GM12801 (cell line): ENCODE data around the gene PPP1CC.

Experiments
- TF ChIP-seq, protein P1 (sequence below): IDR thresholded peaks from one replicate; pipeline ENCODE4 v1.5.1; 2011; ENCODE audit warnings: control low read depth; ENCODE audit not compliant: insufficient read length; ENCODE audit errors: extremely low read depth

The PPP1CC gene

DNA sequence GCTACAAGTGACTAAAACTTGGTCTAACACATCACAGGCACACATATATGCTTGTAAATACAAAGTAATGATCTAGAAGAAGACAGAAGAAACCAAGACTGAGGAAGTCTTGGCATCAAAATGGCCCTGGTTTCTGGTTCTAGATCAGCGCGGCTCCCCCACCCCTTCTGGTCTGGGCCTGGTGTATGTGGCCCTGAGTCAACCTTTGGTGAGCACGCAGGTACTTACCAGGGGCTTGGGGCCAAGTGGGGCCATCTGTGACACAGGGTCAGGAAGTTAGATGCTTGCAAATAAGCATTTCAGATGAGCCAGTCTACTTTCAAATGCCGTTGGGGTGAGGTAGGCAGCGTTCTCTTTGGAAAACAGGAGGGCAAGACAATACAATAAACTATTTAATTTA lies 40.6 kb downstream of the PPP1CC start:
- TF ChIP-seq, protein P1, sequence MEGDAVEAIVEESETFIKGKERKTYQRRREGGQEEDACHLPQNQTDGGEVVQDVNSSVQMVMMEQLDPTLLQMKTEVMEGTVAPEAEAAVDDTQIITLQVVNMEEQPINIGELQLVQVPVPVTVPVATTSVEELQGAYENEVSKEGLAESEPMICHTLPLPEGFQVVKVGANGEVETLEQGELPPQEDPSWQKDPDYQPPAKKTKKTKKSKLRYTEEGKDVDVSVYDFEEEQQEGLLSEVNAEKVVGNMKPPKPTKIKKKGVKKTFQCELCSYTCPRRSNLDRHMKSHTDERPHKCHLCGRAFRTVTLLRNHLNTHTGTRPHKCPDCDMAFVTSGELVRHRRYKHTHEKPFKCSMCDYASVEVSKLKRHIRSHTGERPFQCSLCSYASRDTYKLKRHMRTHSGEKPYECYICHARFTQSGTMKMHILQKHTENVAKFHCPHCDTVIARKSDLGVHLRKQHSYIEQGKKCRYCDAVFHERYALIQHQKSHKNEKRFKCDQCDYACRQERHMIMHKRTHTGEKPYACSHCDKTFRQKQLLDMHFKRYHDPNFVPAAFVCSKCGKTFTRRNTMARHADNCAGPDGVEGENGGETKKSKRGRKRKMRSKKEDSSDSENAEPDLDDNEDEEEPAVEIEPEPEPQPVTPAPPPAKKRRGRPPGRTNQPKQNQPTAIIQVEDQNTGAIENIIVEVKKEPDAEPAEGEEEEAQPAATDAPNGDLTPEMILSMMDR = no peak

DNA sequence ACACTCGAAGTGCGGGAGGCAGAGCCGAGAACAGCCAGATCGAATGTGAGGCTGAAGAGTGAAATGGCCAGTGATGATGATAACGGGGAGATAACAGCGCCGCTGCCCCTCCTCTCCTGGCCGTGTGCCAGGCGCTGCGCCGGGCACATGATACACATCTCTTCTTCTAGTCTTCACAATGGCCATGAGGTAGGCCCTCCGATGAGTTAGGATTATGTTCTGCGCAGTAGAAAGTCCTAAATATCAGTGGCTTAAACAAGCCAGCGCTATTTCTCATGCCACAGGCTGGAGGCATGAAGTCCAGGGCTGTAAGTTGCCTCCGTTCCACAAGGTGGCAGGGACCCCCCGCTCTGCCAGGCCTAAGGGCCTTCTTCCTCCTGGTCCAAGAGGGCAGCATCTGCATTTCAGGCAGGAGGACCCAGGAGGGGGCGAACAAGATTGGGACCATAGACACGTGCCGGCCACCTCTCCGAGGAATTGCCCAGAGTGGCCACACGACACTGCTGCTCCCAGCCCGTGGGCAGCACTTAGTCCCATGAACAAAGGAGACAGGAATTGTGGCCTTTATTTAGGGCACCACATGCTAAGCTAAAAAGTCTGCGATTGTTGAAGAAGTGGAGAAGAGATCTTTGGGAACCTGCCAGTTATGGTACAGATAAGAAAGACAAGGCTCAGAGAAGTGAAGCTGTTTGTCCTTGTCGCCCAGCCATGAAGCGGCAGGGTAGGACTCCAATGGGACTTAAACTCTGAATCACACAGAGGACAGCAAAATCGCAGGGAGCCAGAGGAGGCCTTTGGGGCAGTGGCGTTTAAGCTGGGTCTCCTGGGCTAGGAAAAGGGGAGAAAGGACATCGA lies 42.9 kb downstream of the PPP1CC start:
- TF ChIP-seq, protein P1 = no peak

DNA sequence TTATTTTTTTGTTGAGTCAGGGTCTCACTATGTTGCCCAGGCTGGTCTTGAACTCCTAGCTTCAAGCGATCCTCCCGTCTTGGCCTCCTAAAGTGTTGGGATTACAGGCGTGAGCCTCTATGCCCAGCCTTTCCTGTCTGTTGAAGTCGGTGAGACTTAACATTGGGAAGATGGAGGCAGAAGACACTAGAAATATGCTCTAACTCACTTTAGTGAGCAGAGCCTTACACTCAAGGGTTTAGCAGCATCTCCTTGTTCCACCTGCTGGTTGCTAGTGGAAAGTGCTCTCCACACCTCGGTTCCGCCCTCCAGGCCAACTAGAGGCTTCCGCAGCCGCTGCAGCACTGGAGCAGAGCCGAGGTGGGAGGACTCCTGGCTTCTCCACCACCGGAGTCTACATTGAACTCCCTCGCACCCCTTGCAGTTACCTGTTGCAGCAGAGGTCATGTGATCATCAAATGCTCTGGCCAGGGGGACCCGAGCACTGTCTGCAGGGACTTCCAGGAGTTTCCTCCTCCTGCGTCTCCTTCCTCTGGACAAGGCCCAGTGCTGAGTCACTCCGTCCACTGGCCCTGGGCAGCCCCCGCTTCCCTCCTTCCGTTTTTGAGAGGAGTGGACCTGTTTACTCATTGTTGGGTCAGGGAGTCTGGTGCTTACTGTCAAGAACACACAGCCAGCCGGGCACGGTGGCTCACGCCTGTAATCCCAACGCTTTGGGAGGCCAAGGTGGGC lies 44.4 kb downstream of the PPP1CC start:
- TF ChIP-seq, protein P1 = peak; percentile 90

DNA sequence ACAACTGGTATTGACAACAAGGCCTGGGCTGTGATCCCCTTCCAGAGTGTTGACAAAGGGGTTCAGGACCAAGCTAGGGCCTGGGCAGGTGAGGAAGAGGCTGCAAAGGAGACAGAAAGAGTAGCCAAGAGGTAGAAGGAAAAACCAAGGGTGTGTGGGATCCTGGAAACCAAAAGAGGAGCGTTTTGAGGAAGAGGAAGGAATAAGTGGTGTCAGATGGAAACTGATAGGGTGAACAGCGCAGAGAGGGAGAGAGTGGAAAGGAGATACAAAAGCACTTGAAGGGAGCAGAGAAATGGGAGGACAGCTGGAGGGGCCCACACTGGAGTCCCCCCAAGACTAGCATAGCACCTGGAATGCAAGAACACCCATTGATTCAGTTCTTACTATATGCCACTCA lies 45.5 kb downstream of the PPP1CC start:
- TF ChIP-seq, protein P1 = no peak

DNA sequence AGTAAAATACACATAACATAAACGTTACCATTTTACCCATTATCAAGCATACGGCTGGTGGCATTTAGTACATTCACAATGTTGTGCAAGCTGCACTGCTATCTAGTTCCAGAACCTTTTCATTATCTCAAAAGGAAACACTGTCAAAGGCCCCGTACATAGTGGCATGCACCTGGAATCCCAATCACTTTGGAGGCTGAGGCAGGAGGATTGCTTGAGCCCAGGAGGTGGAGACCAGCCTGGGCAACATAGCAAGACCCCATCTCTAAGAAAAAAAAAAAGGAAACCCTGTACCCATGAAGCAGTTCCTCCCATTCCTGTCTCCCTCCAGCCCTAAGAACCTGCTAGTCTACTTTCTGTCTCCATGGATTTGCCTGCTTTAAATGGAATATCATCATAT lies 46.4 kb downstream of the PPP1CC start:
- TF ChIP-seq, protein P1 = no peak

DNA sequence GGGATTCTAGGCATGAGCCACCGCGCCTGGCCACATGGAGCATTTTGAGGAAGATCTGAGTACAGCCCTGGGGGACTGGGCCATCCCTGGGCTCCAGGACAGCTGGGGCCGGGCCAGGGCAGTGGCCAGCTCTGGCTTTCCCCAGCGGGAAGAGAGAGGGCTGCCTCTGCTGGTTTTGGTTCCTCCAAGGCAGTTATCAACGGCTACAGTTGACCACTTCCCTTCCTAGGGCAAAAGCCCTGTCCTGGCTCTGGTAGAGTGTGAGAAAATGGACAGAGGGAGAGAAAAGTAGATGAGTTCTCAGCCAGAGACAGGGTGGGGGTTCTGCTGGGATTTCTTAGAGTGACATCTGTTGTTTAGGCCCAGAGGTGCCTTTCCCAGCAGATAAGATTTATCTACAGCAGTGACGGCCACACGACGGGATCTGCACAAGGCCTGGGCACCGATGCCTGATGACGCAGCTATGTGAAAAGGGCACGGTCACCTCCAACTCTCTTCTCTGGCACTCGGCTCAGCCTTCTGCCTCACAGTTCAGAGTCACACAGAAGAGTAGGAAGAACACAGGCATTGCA lies 48.3 kb downstream of the PPP1CC start:
- TF ChIP-seq, protein P1 = no peak

DNA sequence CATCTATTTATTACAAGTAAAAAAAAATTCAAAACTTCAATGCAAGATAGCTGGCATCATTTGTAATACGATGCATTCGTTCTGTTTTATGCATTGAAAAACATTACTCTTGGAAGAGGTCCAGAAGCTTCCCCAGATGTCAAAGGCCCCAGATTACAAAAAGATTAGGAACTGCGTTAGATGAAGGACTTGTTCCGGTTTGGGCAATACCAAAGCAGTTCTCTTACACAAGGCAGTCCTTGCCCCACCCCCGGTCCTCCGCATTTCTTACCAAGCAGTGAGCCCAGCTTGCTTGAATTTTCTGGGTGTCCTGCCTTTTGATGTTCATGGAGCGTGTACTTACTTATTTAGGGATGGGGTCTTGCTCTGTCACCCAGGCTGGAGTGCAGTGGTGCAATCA lies 49.0 kb downstream of the PPP1CC start:
- TF ChIP-seq, protein P1 = no peak
